HG03135 (cell line): ENCODE measurements around the gene FARP1.

Experiments used
- ATAC-seq: cut with Tn5 transposase; IDR thresholded peaks from one replicate; pipeline ENCODE4 v1.9.1; 2021; ENCODE audit warnings: mild to moderate bottlenecking, moderate library complexity; ENCODE audit not compliant: unreplicated experiment

Gene FARP1

DNA sequence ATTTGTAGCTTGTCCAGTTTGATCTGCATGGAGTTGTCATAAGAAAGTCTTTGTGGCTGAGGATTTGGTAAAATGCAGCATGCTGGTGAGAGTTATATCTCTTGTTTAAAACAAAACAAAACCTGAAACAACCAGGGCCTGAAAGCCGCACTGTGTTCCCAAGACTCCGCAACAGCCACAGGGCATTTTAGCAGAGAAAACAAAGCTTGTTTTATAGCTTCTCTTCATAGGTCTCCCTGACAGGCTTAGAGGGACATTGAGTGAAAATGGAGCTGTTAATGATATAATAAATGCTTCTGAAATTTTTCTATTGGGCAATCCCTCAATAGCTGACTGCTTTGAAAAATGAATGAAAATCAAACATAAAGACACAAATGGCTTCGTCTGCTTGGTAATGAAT lies 182.8 kb downstream of the FARP1 start:
- ATAC-seq, result no peak

DNA sequence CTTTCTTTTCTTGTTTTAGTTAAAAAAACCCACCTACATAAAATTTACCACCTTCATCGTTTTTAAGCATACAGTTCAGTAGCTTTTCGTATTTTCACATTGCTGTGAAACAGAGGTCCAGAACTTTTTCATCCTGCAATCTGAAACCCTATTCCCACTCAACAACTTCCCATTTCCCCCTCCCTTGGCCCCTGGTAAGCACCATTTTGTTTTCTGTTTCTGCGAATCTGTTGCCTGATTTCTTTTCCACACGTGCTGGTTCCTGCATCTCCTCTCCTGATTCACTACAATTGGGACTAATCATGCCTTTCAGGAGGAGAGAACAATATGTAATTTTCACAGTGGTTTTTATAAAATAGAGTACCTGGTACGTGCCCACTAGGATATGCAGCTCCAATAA lies 183.4 kb downstream of the FARP1 start:
- no peak for ATAC-seq

DNA sequence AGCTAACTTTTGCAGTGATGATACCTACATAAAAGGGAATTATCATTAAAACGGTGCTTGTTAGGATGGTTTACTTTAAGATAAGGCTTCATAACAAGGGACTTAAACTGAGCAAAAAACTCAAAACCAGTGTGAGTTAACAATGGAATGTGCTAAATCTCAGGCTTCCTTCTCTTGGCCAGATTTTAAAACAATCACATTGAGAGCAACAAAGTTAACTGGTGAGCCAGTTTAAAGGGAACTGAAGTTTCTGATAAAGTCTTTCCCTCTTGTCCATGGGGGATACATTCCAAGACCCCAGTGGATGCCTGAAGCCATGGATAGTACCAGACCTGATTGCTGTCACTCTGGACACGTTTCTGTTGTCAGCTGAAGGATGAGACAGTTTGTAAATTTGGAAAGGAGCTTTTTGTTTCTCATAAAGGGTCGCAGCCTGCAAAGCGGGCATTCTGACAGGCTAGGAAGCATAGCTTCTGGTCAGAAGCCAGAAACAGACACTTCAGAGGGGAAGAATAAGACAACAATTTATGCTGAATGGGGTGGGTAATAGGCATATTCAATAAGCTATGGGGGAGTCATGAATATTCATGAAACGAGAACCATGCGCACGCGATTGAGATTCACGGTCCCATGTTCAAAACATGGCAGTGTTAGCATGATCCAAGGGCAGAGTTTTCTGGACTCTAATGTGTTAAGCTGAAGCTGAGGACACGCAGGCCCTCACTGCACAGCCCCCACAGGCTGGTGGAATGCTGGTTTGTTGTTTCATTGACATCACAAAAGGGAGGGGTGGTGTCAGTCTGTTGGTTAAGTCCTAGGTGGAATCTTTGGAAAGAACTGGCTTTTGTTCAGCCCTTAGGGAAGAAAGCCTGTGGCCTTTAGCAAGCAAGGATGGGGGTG lies 184.7 kb downstream of the FARP1 start:
- ATAC-seq, result no peak

GRCh38 chr13:98328511-98328910 lies 185.6 kb downstream of the FARP1 start:
- no peak for ATAC-seq

DNA sequence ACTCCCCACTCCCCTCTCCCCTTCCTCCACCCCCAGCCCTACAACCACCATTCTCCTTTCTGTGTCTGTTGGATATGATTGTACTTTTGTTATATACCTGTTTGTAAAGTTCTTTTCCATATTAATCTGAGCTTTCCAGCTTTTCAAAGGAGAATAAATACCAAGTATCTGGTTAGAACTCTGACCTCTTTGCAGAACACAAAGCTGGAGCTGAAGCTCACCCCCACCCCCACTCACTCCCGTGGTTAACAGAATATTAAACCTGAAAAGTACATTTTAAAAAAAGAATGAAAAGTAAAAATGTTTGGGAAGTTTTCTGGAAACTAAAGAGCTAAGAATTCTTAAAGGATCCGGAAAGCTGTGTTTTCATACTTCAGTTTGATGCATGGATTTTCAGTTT lies 189.3 kb downstream of the FARP1 start:
- ATAC-seq, result no peak

GRCh38 chr13:98332691-98333090 lies 189.8 kb downstream of the FARP1 start:
- no peak for ATAC-seq

- ATAC-seq, result no peak
Measured at GRCh38 chr13:98333486-98333885, 190.6 kb downstream of the FARP1 start.

- no peak for ATAC-seq
Measured at GRCh38 chr13:98334620-98335205, 191.8 kb downstream of the FARP1 start.

DNA sequence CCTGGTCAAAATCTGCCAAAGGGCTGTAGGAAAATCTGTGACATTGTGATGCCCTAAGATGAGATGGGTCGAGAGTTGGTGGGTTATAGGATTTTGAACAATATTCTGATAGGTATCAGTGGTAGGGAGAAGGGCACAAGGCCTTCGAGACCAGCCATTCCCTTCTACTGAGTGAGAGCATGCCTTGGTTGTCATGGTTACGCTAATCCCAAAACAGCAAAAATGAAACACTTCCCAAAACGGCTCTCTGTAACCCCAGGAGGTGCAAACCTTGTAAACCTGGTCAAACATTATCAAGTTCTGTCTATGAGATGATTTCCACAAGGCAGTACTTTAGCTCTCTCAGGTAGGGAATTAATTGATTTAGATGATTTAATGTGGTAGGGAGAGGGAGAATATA lies 192.8 kb downstream of the FARP1 start:
- no peak for ATAC-seq

DNA sequence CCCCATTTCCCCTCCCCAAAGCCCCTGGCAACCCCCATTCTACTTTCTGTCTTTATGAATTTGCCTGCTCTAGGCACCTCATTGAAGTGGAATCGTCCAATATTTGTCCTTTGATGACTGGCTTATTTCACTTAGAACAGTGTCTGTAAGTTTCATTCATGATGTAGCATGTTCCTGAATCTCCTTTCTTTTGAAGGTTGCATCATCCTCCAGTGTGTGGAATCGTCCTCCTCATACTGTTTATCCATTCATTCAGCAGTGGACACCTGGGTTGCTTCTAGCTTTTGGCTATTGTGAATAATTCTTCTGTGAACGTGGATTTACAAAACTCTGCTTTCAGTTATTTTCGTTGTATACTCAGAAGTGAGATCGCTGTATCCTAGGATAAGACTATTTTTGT lies 195.4 kb downstream of the FARP1 start:
- no peak for ATAC-seq

GRCh38 chr13:98339684-98340425 lies 197.0 kb downstream of the FARP1 start:
- ATAC-seq, result no peak

DNA sequence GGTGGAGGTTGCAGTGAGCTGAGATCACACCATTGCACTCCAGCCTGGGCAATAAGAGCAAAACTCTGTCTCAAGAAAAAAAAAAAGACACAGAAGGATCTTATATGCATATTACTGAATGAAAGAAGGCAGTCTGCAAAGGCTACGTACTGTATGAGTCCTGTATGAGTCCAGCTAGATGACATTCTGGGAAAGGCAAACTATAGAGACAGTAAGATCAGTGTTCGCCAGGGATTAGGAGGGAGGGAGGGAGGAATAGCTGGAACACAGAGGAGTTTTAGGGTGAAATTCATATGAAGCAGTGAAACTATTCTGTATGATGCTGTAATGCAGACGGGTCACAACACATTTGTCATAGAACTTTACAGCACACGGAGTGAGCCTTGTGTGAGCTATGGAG lies 200.1 kb downstream of the FARP1 start:
- no peak for ATAC-seq

DNA sequence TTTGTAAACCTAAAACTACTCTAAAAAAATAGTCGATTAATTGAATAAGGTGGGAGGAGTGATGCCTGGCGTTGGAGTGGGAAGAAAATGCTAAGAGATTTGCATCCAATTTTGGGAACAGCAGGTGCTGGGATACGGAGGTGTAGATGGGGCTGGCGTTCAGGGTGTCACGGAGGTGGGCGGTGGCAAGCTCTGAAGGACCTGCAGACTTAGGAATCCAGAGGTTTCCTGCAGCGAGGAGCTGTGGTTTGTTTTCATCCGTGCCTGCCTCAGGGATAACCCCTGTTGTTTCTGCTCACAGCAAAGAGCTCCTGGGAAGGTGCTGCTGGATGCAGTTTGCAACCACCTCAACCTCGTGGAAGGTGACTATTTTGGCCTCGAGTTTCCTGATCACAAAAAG lies 200.6 kb downstream of the FARP1 start:
- ATAC-seq, result no peak

DNA sequence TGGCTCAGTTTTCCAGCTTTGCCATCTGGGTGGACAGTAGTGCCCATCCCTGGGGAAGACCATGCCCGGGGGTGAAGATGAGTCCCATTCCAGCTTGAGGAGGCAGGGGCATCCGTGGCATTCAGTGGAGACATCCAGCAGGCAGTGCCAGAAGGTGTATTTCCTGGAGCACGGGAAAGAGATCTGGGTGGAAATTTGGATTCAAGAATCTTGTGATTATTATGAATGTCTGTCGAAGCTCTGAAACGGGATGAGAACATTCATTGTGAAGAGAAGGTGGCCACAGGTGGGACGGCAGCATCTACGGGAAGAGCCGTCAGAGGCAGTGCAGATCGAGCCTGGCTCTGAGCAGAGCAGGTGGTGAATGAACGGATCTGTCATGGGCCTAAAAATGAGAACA lies 201.5 kb downstream of the FARP1 start:
- no peak for ATAC-seq

DNA sequence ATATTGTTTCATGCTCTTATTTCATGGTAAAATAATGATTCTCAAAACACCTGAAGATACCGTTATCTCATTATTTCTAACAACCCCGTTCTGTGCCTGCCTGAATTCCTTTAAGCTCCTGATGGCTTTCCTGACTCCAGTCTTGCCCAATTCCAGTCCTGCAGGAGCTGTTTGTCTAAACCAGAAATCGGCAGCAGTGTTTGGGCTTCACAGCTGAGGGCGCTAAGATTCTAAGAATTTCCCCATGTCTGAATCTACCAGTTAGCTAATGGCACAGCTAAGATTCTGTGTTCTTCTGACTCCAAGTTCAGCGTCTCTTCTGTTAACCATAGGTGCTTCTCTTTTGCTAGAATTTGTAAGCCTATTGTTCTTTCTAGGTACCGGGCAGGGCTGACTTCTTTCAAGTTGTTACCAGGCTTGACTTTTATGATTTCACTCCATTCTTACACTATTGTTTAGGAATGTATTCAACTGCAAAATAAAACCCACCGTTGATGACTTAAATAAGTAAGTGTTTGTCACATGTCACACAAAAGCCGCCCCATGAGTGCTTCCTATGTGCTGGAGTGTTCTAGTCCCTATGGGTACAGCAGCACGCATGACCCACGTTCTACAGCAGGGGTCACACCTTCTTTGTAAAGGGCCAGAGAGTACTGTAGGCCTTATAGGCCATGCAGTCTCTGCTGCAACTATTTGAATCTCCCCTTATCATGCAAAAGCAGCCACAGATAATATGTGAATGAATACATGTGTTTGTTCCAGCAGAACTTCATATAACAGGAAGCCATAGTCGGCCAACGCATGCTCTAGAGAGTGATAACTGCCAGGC lies 202.4 kb downstream of the FARP1 start:
- ATAC-seq, result no peak

- no peak for ATAC-seq
Measured at GRCh38 chr13:98346904-98347636, 204.2 kb downstream of the FARP1 start.

- no peak for ATAC-seq
Measured at GRCh38 chr13:98347756-98348155, 204.9 kb downstream of the FARP1 start.

DNA sequence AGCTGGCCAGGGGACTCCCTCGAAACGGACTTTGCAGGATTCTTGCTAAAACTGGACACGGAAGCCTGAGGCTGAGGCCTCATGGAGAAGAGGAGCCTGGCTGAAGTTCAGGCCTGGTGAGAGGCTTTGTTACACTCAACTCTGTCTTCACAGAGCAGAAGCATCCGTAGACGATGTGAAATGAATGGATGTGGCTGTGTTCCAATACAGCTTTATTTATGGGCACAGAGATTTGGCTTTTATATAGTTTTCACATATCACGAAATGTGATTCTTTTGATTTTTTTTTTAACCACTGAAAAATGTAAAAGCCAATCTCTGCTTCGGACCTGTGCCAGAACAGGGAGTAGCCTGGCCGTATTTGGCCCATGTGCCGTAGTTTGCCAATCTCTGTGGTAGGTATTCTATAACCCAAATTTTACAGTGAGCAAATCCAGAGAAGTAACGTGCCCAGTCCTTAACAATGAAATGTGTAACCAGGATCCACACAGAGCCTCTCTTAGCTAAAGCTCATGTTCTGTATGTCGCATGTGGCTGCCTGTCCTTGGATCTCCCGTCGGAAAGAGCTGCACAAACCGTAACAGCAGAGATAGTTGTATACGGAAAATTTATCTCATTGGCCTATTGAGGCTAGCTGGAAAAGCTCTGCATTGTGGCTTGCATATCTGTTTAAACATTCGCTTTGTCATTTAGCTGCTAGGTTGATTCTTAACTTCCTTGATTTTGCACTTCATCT lies 205.7 kb downstream of the FARP1 start:
- ATAC-seq, result no peak

- no peak for ATAC-seq
Measured at GRCh38 chr13:98349731-98350305, 206.9 kb downstream of the FARP1 start.
